GM18861 (cell line): Measurements from ENCODE around the gene MRPL21.

ENCODE experiments used
- ATAC-seq: cut with Tn5 transposase; IDR thresholded peaks from one replicate; pipeline ENCODE4 v1.9.1; 2021; ENCODE audit not compliant: unreplicated experiment

Gene MRPL21

DNA sequence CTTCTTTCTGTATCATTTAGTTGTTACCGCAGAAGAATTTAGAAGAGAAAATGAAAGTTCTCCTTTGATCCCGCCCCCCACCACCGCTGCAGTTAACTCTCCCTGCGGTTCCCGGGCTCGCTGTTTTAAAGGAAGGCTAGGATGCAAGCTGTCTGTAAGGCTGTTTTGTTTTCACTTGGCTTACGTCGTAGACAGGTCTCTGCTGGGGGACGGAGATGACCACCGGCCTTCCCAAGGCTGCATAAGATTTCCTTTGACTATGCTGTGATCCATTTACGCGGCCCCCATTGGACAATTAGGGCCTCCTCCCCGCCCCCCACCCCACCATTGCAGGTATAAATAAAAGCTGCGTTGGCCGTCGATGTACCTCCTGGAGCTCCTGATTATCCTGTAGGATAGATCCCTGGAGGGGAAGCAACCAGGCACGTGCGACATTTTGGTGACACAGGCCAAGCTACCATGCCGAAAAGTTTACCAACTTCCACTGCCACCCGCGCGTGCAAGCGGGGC is 60.5 kb downstream of the MRPL21 start:
- no peak for ATAC-seq

DNA sequence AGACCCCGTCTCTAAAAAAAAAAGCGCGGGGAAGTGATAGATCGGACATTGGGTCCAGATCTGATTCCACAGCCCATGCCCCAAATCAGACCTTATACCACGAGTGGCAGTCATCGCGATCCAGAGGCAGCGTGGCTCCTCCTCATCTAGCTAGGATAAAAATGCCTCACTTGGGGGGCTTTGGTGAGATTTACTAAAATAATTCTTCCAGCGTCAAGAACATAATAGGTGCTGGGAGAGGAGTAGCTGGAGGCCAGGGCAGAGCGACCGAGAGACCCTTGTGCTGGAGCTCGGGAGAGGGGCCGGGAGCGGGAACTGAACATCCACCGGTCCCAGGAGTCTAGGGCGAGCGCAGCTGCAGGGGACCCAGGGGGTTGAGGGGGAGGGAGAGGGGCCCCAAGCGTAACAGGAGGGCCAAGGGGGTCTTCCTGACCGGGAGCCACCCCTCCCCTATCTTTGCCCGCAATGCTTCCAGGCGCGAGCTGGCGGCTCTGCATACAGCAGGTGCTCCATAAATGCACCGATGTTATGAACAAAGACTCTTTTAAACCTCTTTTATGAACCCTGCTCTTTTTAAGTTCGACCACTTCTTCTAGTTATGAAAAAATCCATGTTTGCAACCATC is 61.1 kb downstream of the MRPL21 start:
- ATAC-seq, result no peak

DNA sequence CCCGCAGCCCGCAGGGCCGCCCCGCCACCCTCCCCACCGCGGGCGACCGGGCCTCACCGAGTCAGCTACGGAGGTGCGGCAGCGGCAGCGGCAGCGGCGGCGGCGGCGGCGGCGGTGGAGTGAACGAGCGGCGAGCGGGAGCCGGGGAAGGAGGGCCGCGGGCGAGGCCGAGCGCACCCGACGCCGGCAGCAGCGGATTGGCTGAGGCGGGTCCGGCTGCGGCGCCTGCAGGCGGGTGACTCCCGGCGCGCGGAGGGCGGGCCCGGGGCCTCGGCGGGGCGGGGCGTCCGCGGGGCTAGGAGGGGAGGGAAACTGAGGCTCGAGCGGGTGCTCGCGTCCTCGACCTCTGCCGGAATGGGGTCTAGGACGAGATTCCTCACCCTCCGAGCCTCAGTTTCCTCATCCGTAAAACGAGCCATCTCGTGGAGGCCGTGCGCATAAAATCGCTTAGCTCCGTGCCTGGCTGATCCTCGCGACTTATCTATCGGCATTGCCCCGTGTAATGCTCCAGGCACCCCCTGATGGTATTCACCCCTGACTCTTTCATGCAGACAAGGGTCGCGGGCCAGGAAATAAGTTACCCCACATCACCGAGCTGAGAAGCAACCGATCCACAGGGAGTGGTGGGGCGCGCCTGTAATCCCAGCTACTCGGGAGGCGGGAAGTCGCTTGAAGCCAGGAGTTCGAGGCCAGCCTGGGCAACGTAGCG is 61.8 kb downstream of the MRPL21 start, which contains the start of gene CPT1A:
TSS of gene CPT1A (minus strand) at position 199 of the 709 bp plus-strand sequence. CDS start 26,442 bp downstream, outside the sequence.
- no peak for ATAC-seq
